Inflammatory macrophage treated with lipopolysaccharide for 1 hour (primary cell): ENCODE data around the gene FLVCR1.
A peak's percentile ranks its signal among the peaks of the same experiment; 100 is the strongest.
"Not testable (repeated sequence)": the region's sequence is repeated elsewhere in the genome, so short reads cannot be mapped to it uniquely, and the experiment has no call there.

Experiments
- DNase-seq, 2 donors: peaks; one replicate each; pipeline ENCODE4 v3.0.0-alpha.2; 2020 to 2022

FLVCR1 gene

GRCh38 chr1:212860713-212861581, 2.9 kb downstream of the FLVCR1 start:
- DNase-seq: no peak

- peak; percentile 5 to 17 for DNase-seq
Measured at GRCh38 chr1:212862111-212862690, 4.1 kb downstream of the FLVCR1 start.

DNA sequence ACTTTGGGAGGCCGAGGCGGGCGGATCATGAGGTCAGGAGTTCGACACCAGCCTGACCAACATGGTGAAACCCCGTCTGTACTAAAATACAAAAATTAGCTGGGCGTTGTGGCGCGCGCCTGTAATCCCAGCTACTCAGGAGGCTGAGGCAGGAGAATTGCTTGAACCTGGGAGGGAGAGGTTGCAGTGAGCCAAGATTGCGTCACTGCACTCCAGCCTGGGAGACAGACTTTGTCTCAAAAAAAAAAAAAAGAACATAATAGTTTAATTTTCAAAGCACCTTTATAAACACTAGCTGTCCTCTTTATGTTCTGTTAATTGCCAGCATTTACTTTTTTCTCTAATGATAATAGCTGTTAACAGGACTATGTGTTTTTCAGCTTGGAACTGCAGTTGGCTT, 5.3 kb downstream of the FLVCR1 start:
- not testable (repeated sequence) for DNase-seq

DNA sequence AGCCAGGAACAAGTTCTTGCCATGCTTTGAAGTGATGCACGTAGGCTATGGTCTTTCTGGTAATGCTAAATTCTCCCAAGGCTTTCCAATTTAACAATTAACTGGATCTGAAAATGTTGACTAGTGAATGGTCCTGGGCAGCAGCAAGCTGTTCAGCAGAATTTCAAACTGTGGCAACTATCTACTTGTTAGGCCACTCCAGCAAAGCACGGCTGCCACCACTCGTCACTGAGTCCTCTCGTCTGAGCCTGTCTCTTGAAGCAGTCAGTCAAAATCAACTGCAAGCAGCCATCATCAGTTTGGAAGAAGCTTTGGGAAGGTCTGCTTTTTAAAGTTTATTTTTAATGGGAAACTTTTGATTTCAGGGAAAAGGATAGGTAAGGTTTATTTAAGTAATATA, 6.1 kb downstream of the FLVCR1 start:
- DNase-seq: no peak

DNA sequence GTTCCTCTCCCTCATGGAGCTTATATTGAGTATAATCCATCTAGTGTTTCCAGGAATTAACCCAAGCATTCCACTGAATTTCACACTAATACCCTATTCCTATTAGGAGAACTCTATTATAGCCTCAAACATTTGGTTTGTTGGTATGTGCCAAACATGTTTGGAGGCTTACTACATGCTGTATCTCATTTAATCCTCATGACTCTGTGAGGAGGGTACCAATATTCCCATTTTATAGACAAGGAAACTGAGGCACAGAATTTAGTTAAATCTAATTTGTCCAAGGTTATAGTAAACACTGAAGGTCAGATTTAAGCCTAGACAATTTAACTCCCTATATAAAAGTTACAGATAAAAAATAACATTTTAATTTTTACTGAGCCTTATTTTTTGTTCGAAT, 9.1 kb downstream of the FLVCR1 start:
- DNase-seq: no peak

GRCh38 chr1:212871976-212872375, 13.9 kb downstream of the FLVCR1 start:
- no peak for DNase-seq

DNA sequence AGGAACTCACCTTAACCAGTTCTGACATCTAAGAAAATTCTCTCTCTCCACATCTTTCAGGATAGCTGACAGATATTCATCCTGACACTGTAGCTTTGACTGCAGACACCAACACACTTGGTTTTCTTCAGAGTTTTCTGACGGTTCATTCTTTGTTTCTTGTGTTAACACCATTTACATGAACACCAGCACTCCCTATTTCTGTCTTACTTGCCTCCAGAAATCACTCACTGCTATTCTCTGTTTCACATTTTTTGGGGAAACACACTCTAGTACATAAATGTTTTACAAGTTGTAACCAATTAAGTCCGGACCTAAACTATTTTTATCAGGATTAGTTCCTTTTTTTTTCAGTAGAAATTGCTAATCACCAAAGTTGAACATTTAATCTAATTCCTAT, 15.4 kb downstream of the FLVCR1 start:
- DNase-seq: no peak

- no peak for DNase-seq
Measured at GRCh38 chr1:212878418-212878817, 20.3 kb downstream of the FLVCR1 start.

DNA sequence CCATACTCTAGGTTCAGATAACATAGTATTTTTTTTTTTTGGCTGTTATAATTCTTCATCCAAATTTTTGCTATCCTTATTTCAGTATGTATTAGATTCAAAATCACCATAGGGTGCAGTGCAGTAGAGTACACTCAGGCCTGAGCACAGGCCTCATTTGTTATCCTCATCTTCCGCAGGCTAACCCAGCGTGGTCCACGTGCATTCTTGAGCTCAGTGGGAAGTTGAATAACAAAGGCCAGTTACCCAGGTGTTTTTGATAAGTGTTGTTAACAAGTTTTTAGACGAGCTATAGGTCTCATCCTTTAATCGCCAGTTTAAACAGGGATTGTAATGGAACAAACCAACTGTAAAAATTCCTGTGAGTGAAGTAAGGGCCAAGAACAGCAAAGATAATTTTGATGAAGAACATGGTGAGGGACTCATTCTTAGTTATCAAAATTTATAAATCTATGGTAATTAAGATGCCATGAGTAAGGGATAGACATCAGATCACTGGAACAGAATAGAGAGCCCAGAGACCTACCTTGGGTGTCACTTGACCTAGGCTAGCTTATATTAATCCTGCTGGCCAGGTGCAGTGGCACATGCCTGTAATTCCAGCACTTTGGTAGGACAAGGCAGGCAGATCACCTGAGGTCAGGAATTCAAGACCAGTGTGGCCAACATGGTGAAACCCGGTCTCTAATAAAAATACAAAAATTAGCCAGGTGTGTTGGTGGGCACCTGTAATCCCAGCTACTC, 22.0 kb downstream of the FLVCR1 start:
- no peak for DNase-seq

GRCh38 chr1:212884592-212884991, 26.5 kb downstream of the FLVCR1 start:
- DNase-seq: no peak

DNA sequence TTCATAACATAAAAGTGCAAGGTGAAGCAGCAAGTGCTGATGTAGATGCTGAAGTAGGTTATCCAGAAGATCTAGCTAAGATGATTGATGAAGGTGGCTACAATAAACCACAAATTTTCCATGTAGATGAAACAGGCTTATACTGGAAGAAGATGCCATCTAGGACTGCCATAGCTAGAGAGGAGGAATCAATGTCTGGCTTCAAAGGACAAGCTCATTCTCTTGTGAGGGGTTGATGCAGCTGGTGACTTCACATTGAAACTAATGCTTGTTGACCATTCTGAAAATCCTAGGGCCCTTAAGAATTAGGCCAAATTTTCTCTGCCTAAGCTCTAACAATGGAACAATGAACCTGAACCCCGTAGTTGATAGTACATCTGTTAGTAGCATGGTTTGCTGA, 34.0 kb downstream of the FLVCR1 start:
- no peak for DNase-seq

DNA sequence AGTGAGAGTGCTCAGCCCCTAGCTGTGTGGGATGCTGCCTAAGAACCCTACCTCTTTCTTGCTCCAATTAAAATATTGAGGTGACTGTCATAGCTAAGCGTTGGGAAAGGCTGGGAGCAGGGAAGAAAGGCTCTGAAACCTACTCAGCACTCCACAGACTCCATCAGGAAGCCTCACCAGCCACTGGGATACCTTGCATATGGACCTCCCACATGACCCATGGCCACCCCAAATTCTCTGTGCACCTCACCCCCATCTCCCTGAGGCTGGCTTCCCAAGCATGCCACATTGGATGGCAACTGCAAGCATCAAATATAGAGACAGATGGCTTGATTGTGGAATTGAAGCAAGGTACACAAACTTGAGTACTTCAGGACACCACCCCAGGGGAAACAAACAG, 41.8 kb downstream of the FLVCR1 start:
- no peak for DNase-seq

DNA sequence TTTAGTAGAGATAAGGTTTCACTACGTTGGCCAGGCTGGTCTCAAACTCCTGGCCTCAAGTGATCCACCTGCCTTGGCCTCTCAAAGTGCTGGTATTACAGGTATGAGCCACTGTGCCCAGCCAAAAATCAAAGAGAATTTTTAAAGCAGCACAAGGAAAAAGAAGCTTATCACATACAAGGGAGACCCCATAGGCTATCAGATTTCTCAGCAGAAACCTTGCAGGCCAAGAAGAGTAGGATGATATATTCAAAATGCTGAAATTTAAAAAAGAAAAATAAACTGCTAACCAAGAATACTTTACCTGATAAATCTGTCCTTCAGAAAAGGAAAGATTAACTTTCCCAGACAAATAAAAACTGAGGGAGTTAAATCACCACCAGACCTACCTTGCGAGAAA, 43.2 kb downstream of the FLVCR1 start:
- DNase-seq: no peak

- no peak for DNase-seq
Measured at GRCh38 chr1:212902054-212902453, 44.0 kb downstream of the FLVCR1 start.

- peak in 1 of 2 donors; percentile 18 for DNase-seq
Measured at GRCh38 chr1:212903664-212904063, 45.6 kb downstream of the FLVCR1 start.

GRCh38 chr1:212908071-212908470, 50.0 kb downstream of the FLVCR1 start:
- not testable (repeated sequence) for DNase-seq

DNA sequence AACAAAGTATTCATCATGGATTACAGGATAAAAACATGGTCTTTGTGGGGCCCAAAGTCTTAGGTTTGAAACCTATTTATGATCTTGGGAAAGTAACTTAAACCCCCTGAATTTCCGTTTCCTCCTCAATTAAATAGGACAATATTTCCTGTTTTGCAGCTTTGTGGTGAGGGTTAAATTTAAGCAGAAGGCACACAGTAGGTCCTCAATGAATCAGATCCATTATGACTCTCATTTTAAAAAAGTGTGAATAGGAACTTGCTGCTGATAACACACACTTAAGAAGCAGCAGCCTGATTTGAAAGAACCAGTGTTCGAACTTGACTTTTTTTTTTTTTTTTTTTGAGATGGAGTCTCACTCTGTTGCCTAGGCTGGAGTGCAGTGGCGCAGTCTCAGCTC, 50.9 kb downstream of the FLVCR1 start:
- DNase-seq: no peak

- no peak for DNase-seq
Measured at GRCh38 chr1:212909652-212910063, 51.6 kb downstream of the FLVCR1 start.

DNA sequence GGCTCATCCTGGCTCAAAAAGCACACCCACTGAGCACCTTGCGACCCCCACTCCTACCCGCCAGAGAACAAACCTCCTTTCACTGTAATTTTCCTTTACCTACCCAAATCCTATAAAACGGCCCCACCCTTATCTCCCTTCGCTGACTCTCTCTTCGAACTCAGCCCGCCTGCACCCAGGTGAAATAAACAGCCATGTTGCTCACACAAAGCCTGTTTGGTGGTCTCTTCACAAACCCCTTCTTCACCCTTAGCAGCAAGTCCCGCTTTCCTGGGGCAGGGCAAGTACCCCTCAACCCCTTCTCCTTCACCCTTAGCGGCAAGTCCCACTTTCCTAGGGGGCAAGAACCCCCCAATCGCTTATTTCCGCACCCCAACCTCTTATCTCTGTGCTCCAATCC, 52.1 kb downstream of the FLVCR1 start:
- not testable (repeated sequence) for DNase-seq

- not testable (repeated sequence) for DNase-seq
Measured at GRCh38 chr1:212913638-212914037, 55.6 kb downstream of the FLVCR1 start.

- DNase-seq: not testable (repeated sequence)
Measured at GRCh38 chr1:212914110-212914509, 56.0 kb downstream of the FLVCR1 start.

GRCh38 chr1:212914789-212915188, 56.7 kb downstream of the FLVCR1 start:
- no peak for DNase-seq

DNA sequence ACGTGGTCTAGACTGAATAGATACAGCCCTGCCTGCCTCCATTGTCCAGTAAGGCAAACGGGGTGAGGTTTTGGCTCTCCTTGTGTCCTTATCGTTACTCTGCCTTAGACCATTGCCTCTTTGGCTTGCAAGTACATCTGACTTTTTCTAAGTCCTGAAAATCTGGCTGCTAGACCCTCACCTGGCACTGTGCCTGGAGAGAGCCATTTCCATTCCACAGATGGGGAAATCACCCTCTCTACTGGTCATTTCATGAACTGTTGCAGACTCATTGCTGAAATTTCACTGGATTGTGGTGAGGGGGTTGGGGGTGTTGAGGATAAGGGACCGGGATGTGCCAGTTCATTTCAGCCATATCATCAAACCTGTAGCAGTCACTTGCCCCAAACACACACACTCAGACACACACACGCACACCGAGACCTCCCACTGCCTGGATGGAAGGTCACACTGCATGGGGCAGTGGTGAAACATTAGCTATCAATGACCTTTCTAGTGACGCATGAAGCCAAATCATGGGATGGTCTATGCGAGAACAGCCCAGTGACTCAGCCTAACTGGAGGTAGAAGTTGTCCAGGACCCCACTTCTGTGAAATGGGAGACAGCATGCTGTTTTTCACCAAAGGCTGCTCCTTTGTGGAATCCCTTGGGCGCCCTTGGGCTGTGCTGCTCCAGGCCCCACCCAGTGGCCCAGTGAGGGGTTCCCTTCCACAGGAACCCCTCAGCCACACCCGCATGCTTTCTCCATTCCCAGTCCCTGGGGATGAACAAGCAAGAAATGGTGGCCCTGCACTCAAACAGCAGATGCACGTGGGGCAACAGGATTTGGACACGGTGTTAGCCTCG, 57.4 kb downstream of the FLVCR1 start:
- DNase-seq: peak in 1 of 2 donors; percentile 4
